ENCODE measurements around the gene EMC7. TPM values are rescaled to one million over a fixed set of nuclear protein-coding genes. Genes with fewer than 3 reads are reported as not detected.

Gene EMC7
- polyA plus RNA-seq, 1 donor (not counting 4 experiments of a cell fraction or from before 2014, with no cell fraction given) = 101 TPM

DNA sequence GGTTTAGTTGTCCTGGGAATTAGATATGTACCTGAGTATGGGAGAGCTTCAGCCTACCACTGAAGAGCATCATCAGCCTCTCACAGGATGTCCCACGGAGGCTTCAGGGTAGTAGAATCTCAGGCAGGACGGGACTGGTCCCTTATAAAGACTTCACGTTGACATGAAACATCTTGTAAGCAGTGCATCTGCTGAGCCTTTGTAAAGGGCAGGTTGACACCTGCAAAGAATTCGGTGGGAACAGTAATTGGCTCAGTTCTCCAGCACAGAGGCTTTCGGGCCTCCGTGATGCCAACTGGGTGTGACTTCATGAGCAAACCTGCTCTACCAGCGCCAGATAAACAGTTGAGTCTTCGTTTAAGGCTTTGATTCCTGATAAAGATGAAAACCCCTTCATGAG, 35.7 kb downstream of the EMC7 start:
- TF ChIP-seq, protein P1, sequence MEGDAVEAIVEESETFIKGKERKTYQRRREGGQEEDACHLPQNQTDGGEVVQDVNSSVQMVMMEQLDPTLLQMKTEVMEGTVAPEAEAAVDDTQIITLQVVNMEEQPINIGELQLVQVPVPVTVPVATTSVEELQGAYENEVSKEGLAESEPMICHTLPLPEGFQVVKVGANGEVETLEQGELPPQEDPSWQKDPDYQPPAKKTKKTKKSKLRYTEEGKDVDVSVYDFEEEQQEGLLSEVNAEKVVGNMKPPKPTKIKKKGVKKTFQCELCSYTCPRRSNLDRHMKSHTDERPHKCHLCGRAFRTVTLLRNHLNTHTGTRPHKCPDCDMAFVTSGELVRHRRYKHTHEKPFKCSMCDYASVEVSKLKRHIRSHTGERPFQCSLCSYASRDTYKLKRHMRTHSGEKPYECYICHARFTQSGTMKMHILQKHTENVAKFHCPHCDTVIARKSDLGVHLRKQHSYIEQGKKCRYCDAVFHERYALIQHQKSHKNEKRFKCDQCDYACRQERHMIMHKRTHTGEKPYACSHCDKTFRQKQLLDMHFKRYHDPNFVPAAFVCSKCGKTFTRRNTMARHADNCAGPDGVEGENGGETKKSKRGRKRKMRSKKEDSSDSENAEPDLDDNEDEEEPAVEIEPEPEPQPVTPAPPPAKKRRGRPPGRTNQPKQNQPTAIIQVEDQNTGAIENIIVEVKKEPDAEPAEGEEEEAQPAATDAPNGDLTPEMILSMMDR (optimal IDR thresholded peaks at IDR 0.05 in 1 of 3, IDR thresholded peaks at IDR 0.05 in 1 of 3, conservative IDR thresholded peaks at IDR 0.05 in 1 of 3; ENCODE audit: extremely low read depth in 1 of 3, insufficient read depth in 2 of 3, low read length in 3 of 3) = no peak
- no peak for TF ChIP-seq EZH2 (IDR thresholded peaks at IDR 0.05; ENCODE audit: low read length)
- dilution Hi-C loops (cut with MboI; ENCODE audit: extremely low pct_ligation_motif_present, low sequenced_read_pairs) = no loop called here
- DNase-seq (ENCODE audit: low read depth, low spot score) (peak; percentile 84), FAIRE-seq (peak; percentile 99)
- Histone ChIP-seq H4K20me1 (ENCODE audit: control insufficient read depth, extremely low read depth, insufficient read depth, low read length) (no peaks in the 10 kb centered on the region), H3K9me3 (ENCODE audit: control insufficient read depth, low read depth, low read length) (no peaks in the 10 kb centered on the region), H3K27ac (ENCODE audit: control insufficient read depth, insufficient read depth, low read length) (peak overlapping the region; percentile 41), H3K79me2 (ENCODE audit: control insufficient read depth, insufficient read depth, low read length) (no peaks in the 10 kb centered on the region), H3K4me1 (ENCODE audit: control insufficient read depth, extremely low read depth, insufficient read depth, low read length) (peaks cover 10% of the 10 kb centered on the region), H3K9ac (ENCODE audit: control insufficient read depth, extremely low read depth, insufficient read depth, low read length) (no peak overlapping the region), H3K4me2 (ENCODE audit: control insufficient read depth, extremely low read depth, insufficient read depth, low read depth, low read length) (peak overlapping the region; percentile 29), H2AFZ (ENCODE audit: control insufficient read depth, low read length) (peak overlapping the region; percentile 41), H3K4me3 (ENCODE audit: control insufficient read depth in 2 of 3, extremely low read depth in 1 of 3, insufficient read depth in 2 of 3, low read depth in 1 of 3, low read length in 3 of 3) (no peak overlapping the region), H3K9me1 (ENCODE audit: control insufficient read depth, extremely low read depth, insufficient read depth, low read length) (no peaks in the 10 kb centered on the region), H3K27me3 (ENCODE audit: control insufficient read depth, extremely low read depth, insufficient read depth, low read length) (no peaks in the 10 kb centered on the region), H3K36me3 (ENCODE audit: control insufficient read depth in 2 of 2, extremely low read depth in 1 of 2, insufficient read depth in 2 of 2, low read length in 2 of 2) (no peaks in the 10 kb centered on the region)

DNA sequence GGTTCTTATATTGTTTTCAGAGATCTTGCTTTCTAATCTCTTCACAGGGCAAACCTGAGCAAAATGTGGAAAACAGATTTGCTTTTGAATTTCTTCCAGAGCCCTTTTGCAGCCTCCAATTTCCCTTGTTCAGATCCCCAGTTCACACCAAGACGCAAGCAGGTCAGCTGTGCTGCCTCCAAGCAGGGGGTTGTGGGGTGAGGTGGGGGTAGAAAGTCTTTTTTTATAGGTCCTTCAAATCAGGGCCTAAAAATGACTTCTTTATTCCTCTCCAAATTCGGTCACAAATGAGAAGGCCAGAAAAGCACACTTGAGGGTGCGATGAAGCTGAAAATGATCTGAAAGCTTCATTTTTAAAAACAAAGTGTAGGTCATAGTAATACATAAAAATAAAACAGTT, 36.4 kb downstream of the EMC7 start:
- no peak overlapping the region for H3K4me3 ChIP-seq (ENCODE audit: control insufficient read depth in 2 of 3, extremely low read depth in 1 of 3, insufficient read depth in 2 of 3, low read depth in 1 of 3, low read length in 3 of 3)
- TF ChIP-seq, protein P1 (optimal IDR thresholded peaks at IDR 0.05 in 1 of 3, IDR thresholded peaks at IDR 0.05 in 1 of 3, conservative IDR thresholded peaks at IDR 0.05 in 1 of 3; ENCODE audit: extremely low read depth in 1 of 3, insufficient read depth in 2 of 3, low read length in 3 of 3) = no peak
- no peak for TF ChIP-seq EZH2 (IDR thresholded peaks at IDR 0.05; ENCODE audit: low read length)
- no peaks in the 10 kb centered on the region for H3K9me1 ChIP-seq (ENCODE audit: control insufficient read depth, extremely low read depth, insufficient read depth, low read length)
- H3K27me3 ChIP-seq (ENCODE audit: control insufficient read depth, extremely low read depth, insufficient read depth, low read length) = no peaks in the 10 kb centered on the region
- no peaks in the 10 kb centered on the region for H3K79me2 ChIP-seq (ENCODE audit: control insufficient read depth, insufficient read depth, low read length)
- H4K20me1 ChIP-seq (ENCODE audit: control insufficient read depth, extremely low read depth, insufficient read depth, low read length) = no peaks in the 10 kb centered on the region
- H3K36me3 ChIP-seq (ENCODE audit: control insufficient read depth in 2 of 2, extremely low read depth in 1 of 2, insufficient read depth in 2 of 2, low read length in 2 of 2) = no peaks in the 10 kb centered on the region
- H2AFZ ChIP-seq (ENCODE audit: control insufficient read depth, low read length) = no peak overlapping the region
- H3K9ac ChIP-seq (ENCODE audit: control insufficient read depth, extremely low read depth, insufficient read depth, low read length) = no peak overlapping the region
- H3K4me2 ChIP-seq (ENCODE audit: control insufficient read depth, extremely low read depth, insufficient read depth, low read depth, low read length) = no peak overlapping the region
- DNase-seq (ENCODE audit: low read depth, low spot score) = no peak
- FAIRE-seq = no peak
- H3K9me3 ChIP-seq (ENCODE audit: control insufficient read depth, low read depth, low read length) = no peaks in the 10 kb centered on the region
- dilution Hi-C loops (cut with MboI; ENCODE audit: extremely low pct_ligation_motif_present, low sequenced_read_pairs) = no loop called here
- H3K27ac ChIP-seq (ENCODE audit: control insufficient read depth, insufficient read depth, low read length) = no peak overlapping the region
- H3K4me1 ChIP-seq (ENCODE audit: control insufficient read depth, extremely low read depth, insufficient read depth, low read length) = peaks cover 10% of the 10 kb centered on the region
